Keratinocyte (primary cell): ENCODE results near the gene XIRP1. TPM values are rescaled to one million over a fixed set of nuclear protein-coding genes. Genes with fewer than 3 reads are reported as not detected.

Source experiments
- DNase-seq: peaks from one replicate; pipeline ENCODE4 v3.0.0-alpha.2; 2011; ENCODE audit warnings: low read depth, missing footprints, low spot score
- FAIRE-seq: peaks from 2 replicates; lab custom pipeline; 2011; peaks lifted over from hg19 to GRCh38; lab: Jason Lieb, UNC
- H2AFZ ChIP-seq: 2 replicates; pipeline ENCODE4 v1.6.0; 2012; ENCODE audit warnings: low read length, control low read depth, inconsistent platforms; ENCODE audit not compliant: control insufficient read depth
- H3K27ac ChIP-seq: 2 replicates; pipeline ENCODE4 v1.5.1; 2011; ENCODE audit warnings: low read length; ENCODE audit not compliant: control insufficient read depth, insufficient read depth
- H3K27me3 ChIP-seq: 3 replicates; pipeline ENCODE4 v1.6.0; 2011; ENCODE audit warnings: low read length; ENCODE audit not compliant: control insufficient read depth, insufficient read depth; ENCODE audit errors: extremely low read depth
- H3K36me3 ChIP-seq, 2 experiments: 2 replicates in 1 of 2; 3 replicates in 1 of 2; pipeline ENCODE4 v1.5.1; 2011; ENCODE audit warnings: low read length in 2 of 2, mild to moderate bottlenecking in 1 of 2; ENCODE audit not compliant: control insufficient read depth in 2 of 2, insufficient read depth in 2 of 2; ENCODE audit errors: extremely low read depth in 1 of 2
- H3K4me1 ChIP-seq: 3 replicates; pipeline ENCODE4 v1.5.1; 2011; ENCODE audit warnings: low read length; ENCODE audit not compliant: control insufficient read depth, insufficient read depth; ENCODE audit errors: extremely low read depth
- H3K4me2 ChIP-seq: 3 replicates; pipeline ENCODE4 v1.6.0; 2011; ENCODE audit warnings: low read depth, low read length; ENCODE audit not compliant: control insufficient read depth, insufficient read depth; ENCODE audit errors: extremely low read depth
- H3K4me3 ChIP-seq, 3 experiments: fragments of 200-600 bp in 1 of 3; sonication (generic) in 1 of 3; 2 replicates in 2 of 3; 3 replicates in 1 of 3; pipeline ENCODE4 v1.5.1; 2011 to 2016; ENCODE audit warnings: low read length in 3 of 3, mild to moderate bottlenecking in 3 of 3, control low read depth in 2 of 3, inconsistent platforms in 1 of 3, low read depth in 1 of 3, mixed read lengths in 1 of 3, mixed run types in 1 of 3, moderate library complexity in 1 of 3; ENCODE audit not compliant: control insufficient read depth in 2 of 3, insufficient read depth in 2 of 3; ENCODE audit errors: extremely low read depth in 1 of 3
- H3K79me2 ChIP-seq: 2 replicates; pipeline ENCODE4 v1.6.0; 2012; ENCODE audit warnings: low read length; ENCODE audit not compliant: control insufficient read depth, insufficient read depth
- H3K9ac ChIP-seq: 3 replicates; pipeline ENCODE4 v1.6.0; 2011; ENCODE audit warnings: low read length; ENCODE audit not compliant: control insufficient read depth, insufficient read depth; ENCODE audit errors: extremely low read depth
- H3K9me1 ChIP-seq: 3 replicates; pipeline ENCODE4 v1.6.0; 2011; ENCODE audit warnings: low read length; ENCODE audit not compliant: control insufficient read depth, insufficient read depth; ENCODE audit errors: extremely low read depth
- H3K9me3 ChIP-seq: 2 replicates; pipeline ENCODE4 v1.5.1; 2012; ENCODE audit warnings: low read depth, low read length; ENCODE audit not compliant: control insufficient read depth
- H4K20me1 ChIP-seq: 3 replicates; pipeline ENCODE4 v1.6.0; 2011; ENCODE audit warnings: low read length; ENCODE audit not compliant: control insufficient read depth, insufficient read depth; ENCODE audit errors: extremely low read depth
- EZH2 ChIP-seq: IDR thresholded peaks from one replicate; pipeline ENCODE4 v1.6.1; 2012; ENCODE audit warnings: inconsistent platforms, mild to moderate bottlenecking, low read length, moderate library complexity
- dilution Hi-C: fragments of 300-500 bp; cut with MboI; formaldehyde crosslinking; loops from one replicate; pipeline ENCODE4 v1.7.0; 2020; ENCODE audit warnings: low sequenced_read_pairs; ENCODE audit not compliant: extremely low pct_ligation_motif_present
- polyA plus RNA-seq, 5 experiments: library from polyadenylated mRNA; depleted of rRNA in 3 of 5; stranded (reverse) in 3 of 5; stranded (forward) in 1 of 5; unstranded in 1 of 5; fragments of >200 nt; gene quantifications; 1 replicate in 1 of 5; 2 replicates in 3 of 5; 3 replicates in 1 of 5; pipeline versions ENCODE4 v1.2.1 to v1.2.3, GENCODE V29; 2011 to 2012; ENCODE audit warnings: missing spikeins in 2 of 5, low read depth in 1 of 5, low replicate concordance in 1 of 5
- TF ChIP-seq, protein P1 (sequence below), 3 experiments: IDR thresholded peaks in 1 of 3; conservative IDR thresholded peaks in 1 of 3; optimal IDR thresholded peaks in 1 of 3; 2 replicates in 2 of 3; 3 replicates in 1 of 3; pipeline versions ENCODE3 to v1.5.1; 2011; ENCODE audit warnings: low read length in 3 of 3, mild to moderate bottlenecking in 3 of 3, moderate library complexity in 2 of 3, control low read depth in 1 of 3, inconsistent platforms in 1 of 3; ENCODE audit not compliant: insufficient read depth in 2 of 3; ENCODE audit errors: extremely low read depth in 1 of 3

XIRP1 gene
- polyA plus RNA-seq, 1 donor (not counting 4 experiments of a cell fraction or from before 2014, with no cell fraction given), result not detected

DNA sequence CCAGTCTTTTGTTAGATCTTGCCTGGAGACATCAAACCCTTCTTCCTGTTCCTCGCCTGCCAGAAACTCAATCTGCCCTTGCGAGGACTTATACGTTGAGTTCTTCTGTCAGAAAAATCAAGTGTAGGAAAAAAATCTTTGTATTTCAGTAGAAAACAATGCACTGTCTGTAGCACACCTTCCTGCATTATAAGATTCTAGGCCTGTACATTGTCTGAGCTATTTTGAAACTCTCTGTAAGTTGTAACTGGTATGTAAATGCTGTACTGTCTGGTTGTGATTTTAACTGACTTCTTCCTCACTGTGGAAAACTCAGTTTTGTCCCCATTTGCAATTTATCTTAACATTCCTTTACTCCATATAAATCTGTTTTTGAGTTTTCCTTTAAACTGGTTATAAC lies 17.7 kb upstream of the XIRP1 start:
- dilution Hi-C loops, result no loop called here
- FAIRE-seq (no peak), DNase-seq (no peak)
- Histone ChIP-seq H2AFZ (no peak overlapping the region), H3K9me3 (no peaks in the 10 kb centered on the region), H3K79me2 (no peaks in the 10 kb centered on the region), H4K20me1 (no peaks in the 10 kb centered on the region), H3K27ac (no peak overlapping the region), H3K27me3 (peaks cover 19% of the 10 kb centered on the region), H3K36me3 (no peaks in the 10 kb centered on the region), H3K9ac (no peak overlapping the region), H3K4me1 (no peaks in the 10 kb centered on the region), H3K4me2 (no peak overlapping the region), H3K9me1 (no peaks in the 10 kb centered on the region), H3K4me3 (no peak overlapping the region)
- TF ChIP-seq, protein P1, sequence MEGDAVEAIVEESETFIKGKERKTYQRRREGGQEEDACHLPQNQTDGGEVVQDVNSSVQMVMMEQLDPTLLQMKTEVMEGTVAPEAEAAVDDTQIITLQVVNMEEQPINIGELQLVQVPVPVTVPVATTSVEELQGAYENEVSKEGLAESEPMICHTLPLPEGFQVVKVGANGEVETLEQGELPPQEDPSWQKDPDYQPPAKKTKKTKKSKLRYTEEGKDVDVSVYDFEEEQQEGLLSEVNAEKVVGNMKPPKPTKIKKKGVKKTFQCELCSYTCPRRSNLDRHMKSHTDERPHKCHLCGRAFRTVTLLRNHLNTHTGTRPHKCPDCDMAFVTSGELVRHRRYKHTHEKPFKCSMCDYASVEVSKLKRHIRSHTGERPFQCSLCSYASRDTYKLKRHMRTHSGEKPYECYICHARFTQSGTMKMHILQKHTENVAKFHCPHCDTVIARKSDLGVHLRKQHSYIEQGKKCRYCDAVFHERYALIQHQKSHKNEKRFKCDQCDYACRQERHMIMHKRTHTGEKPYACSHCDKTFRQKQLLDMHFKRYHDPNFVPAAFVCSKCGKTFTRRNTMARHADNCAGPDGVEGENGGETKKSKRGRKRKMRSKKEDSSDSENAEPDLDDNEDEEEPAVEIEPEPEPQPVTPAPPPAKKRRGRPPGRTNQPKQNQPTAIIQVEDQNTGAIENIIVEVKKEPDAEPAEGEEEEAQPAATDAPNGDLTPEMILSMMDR (optimal IDR thresholded peaks at IDR 0.05 in 1 of 3, IDR thresholded peaks at IDR 0.05 in 1 of 3, conservative IDR thresholded peaks at IDR 0.05 in 1 of 3; ENCODE audit: extremely low read depth in 1 of 3, insufficient read depth in 2 of 3, low read length in 3 of 3), result no peak
- TF ChIP-seq EZH2, result no peak

DNA sequence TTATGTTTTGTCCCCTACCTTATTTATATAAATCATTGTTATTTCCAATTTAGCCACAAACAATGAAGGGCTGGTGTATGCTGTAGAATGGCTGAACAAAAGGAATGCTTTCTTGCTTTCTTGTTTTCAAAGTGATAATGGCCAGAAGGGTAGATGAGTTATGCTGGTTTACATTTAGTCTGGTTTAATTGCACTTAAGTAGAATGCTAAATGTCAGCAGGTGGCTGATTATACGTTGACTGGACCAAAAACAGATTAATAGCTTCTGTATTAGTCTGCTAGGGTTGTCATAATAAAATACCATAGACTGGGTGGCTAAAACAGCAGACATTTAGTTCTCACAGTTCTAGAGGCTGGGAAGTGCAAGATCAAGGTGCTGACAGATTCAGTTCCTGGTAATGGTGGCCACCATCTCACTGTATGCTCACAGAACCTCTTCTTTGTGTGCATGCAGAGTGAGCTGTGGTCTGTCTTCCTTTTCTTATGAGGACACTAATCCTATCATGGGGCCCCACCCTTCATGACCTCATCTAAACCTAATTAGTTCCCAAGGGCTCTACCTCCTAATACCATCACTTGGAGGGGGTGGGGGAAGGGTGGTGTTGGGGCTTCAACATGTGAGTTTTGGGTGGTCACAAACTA lies 17.1 kb upstream of the XIRP1 start:
- FAIRE-seq, result no peak
- Histone ChIP-seq H3K36me3 (no peaks in the 10 kb centered on the region), H3K9me1 (no peaks in the 10 kb centered on the region)

More for the DNA sequence above, 17.1 kb upstream of the XIRP1 start:
- H3K4me2 ChIP-seq, result no peak overlapping the region
- DNase-seq, result no peak
- no peaks in the 10 kb centered on the region for H3K79me2 ChIP-seq
- H2AFZ ChIP-seq, result no peak overlapping the region
- dilution Hi-C loops, result no loop called here
- no peaks in the 10 kb centered on the region for H3K4me1 ChIP-seq
- no peak overlapping the region for H3K9ac ChIP-seq
- no peak overlapping the region for H3K4me3 ChIP-seq
- no peak overlapping the region for H3K27ac ChIP-seq
- peaks cover 19% of the 10 kb centered on the region for H3K27me3 ChIP-seq
- H3K9me3 ChIP-seq, result no peaks in the 10 kb centered on the region
- H4K20me1 ChIP-seq, result no peaks in the 10 kb centered on the region
- TF ChIP-seq, protein P1 (optimal IDR thresholded peaks at IDR 0.05 in 1 of 3, IDR thresholded peaks at IDR 0.05 in 1 of 3, conservative IDR thresholded peaks at IDR 0.05 in 1 of 3; ENCODE audit: extremely low read depth in 1 of 3, insufficient read depth in 2 of 3, low read length in 3 of 3), result no peak
- no peak for TF ChIP-seq EZH2
